CD4-positive, alpha-beta memory T cell (primary cell): ENCODE measurements around the gene SOX4. TPM values are rescaled to one million over a fixed set of nuclear protein-coding genes. Genes with fewer than 3 reads are reported as not detected.
A peak's percentile ranks its signal among the peaks of the same experiment; 100 is the strongest.

ENCODE experiments used
- CTCF ChIA-PET: fragments of 350-600 bp; sonication (Branson Sonifier 250); formaldehyde crosslinking; loops from one replicate; lab custom pipeline; 2021; ENCODE audit warnings: inconsistent platforms; ENCODE audit not compliant: partially characterized antibody; lab: Charles Lee
- POLR2A ChIA-PET: fragments of 350-600 bp; sonication (Branson Sonifier 250); formaldehyde crosslinking; loops from one replicate; lab custom pipeline; 2021; ENCODE audit not compliant: partially characterized antibody; lab: Charles Lee
- DNase-seq, 5 donors: peaks; one replicate each; pipeline versions ENCODE4 v3.0.0 to v3.0.0-alpha.2; 2020 to 2022; ENCODE audit warnings: mixed read lengths in 1 of 5
- H3K27ac ChIP-seq: one replicate; pipeline ENCODE4 v1.7.0; 2013; ENCODE audit warnings: low read depth, low read length
- H3K27me3 ChIP-seq: 2 replicates; pipeline ENCODE4 v1.7.0; 2013; ENCODE audit warnings: mild to moderate bottlenecking, low read length, moderate library complexity; ENCODE audit not compliant: insufficient read depth
- H3K36me3 ChIP-seq: 2 replicates; pipeline ENCODE4 v1.7.0; 2013; ENCODE audit warnings: mild to moderate bottlenecking, low read length, moderate library complexity; ENCODE audit not compliant: insufficient read depth
- H3K4me1 ChIP-seq: 2 replicates; pipeline ENCODE4 v1.7.0; 2013; ENCODE audit warnings: mild to moderate bottlenecking, low read length, moderate library complexity; ENCODE audit not compliant: insufficient read depth
- H3K4me3 ChIP-seq, 2 donors: one replicate each; pipeline ENCODE4 v1.7.0; 2013; ENCODE audit warnings: low read length in 2 of 2, mild to moderate bottlenecking in 1 of 2
- H3K9me3 ChIP-seq, 2 donors: one replicate each; pipeline ENCODE4 v1.7.0; 2013; ENCODE audit warnings: low read length in 2 of 2, control low read depth in 1 of 2; ENCODE audit not compliant: control insufficient read depth in 1 of 2
- H3K27ac Mint-ChIP-seq, 7 donors: one replicate each; pipeline ENCODE4 v1.8.0; 2020 to 2021; ENCODE audit warnings: mixed read lengths in 7 of 7, mild to moderate bottlenecking in 6 of 7, inconsistent platforms in 3 of 7, moderate library complexity in 3 of 7
- H3K27me3 Mint-ChIP-seq, 2 donors: one replicate each; pipeline ENCODE4 v1.8.0; 2020 to 2021; ENCODE audit warnings: mixed read lengths in 2 of 2
- H3K36me3 Mint-ChIP-seq, 2 donors: one replicate each; pipeline ENCODE4 v1.8.0; 2020 to 2021; ENCODE audit warnings: mixed read lengths in 2 of 2, inconsistent platforms in 1 of 2, mild to moderate bottlenecking in 1 of 2
- H3K4me1 Mint-ChIP-seq, 4 donors: one replicate each; pipeline ENCODE4 v1.8.0; 2020 to 2021; ENCODE audit warnings: mixed read lengths in 4 of 4, mild to moderate bottlenecking in 1 of 4
- H3K4me3 Mint-ChIP-seq, 8 donors: one replicate each; pipeline ENCODE4 v1.8.0; 2020 to 2021; ENCODE audit warnings: mixed read lengths in 8 of 8, mild to moderate bottlenecking in 7 of 8, moderate library complexity in 6 of 8, inconsistent platforms in 3 of 8
- H3K9me3 Mint-ChIP-seq, 8 donors: one replicate each; pipeline ENCODE4 v1.8.0; 2020 to 2021; ENCODE audit warnings: mixed read lengths in 8 of 8, mild to moderate bottlenecking in 5 of 8, inconsistent platforms in 3 of 8, moderate library complexity in 1 of 8
- intact Hi-C: fragments of 100-400 bp; cut with micrococcal nuclease; formaldehyde crosslinking; loops from one replicate; pipeline ENCODE4 v1.15.1; 2023
- polyA plus RNA-seq, 2 donors: library from polyadenylated mRNA; unstranded; fragments of 300-500 nt; fragmentation: Illumina TruSeq; gene quantifications; one replicate each; pipeline ENCODE4 v1.2.3, GENCODE V29; 2021
- total RNA-seq, 2 experiments: library from RNA; stranded (reverse); gene quantifications; one replicate each; pipeline ENCODE4 v1.2.3, GENCODE V29; 2021

Gene SOX4
- total and polyA plus RNA-seq, 4 experiments from 2014 or later = 0.11 to 0.14 (median 0.12) TPM

GRCh38 chr6:21587961-21588480 lies 5.5 kb upstream of the SOX4 start:
- no peak overlapping the region for H3K27ac ChIP-seq
- Mint-ChIP-seq H3K36me3 (peaks cover 0 to 3% of the 10 kb centered on the region in 2 donors), H3K4me3 (peak overlapping the region; percentile 89 to 96 (median 92)), H3K27ac (peak overlapping the region in 4 of 7 donors; percentile 47 to 81 (median 70)), H3K9me3 (peaks cover 0 to 4% (median 0%) of the 10 kb centered on the region in 8 donors), H3K27me3 (peaks cover 15 to 31% of the 10 kb centered on the region in 2 donors), H3K4me1 (peaks cover 5 to 21% (median 15%) of the 10 kb centered on the region in 4 donors)
- no peaks in the 10 kb centered on the region for H3K9me3 ChIP-seq
- peaks cover 22% of the 10 kb centered on the region for H3K4me1 ChIP-seq
- H3K36me3 ChIP-seq = no peaks in the 10 kb centered on the region
- ChIA-PET POLR2A (interaction anchor here (1.2 kb wide), 1 partner anchor 9 kb away, joined by 4 read pairs; no protein-coding TSS in a partner anchor), CTCF (interaction anchor here (0.6 to 7.8 kb wide), 12 partner anchors 7 to 1495 kb away, joined by 3 to 124 read pairs (median 6); no protein-coding TSS in a partner anchor)
- intact Hi-C loops = loop anchor here (5.0 kb wide), 1 partner anchor 1496 kb away; no protein-coding TSS in a partner anchor
- peak overlapping the region; percentile 73 to 76 for H3K4me3 ChIP-seq
- peaks cover 7% of the 10 kb centered on the region for H3K27me3 ChIP-seq
- DNase-seq = peak in 3 of 5 donors; percentile 25 to 28 (median 27)

DNA sequence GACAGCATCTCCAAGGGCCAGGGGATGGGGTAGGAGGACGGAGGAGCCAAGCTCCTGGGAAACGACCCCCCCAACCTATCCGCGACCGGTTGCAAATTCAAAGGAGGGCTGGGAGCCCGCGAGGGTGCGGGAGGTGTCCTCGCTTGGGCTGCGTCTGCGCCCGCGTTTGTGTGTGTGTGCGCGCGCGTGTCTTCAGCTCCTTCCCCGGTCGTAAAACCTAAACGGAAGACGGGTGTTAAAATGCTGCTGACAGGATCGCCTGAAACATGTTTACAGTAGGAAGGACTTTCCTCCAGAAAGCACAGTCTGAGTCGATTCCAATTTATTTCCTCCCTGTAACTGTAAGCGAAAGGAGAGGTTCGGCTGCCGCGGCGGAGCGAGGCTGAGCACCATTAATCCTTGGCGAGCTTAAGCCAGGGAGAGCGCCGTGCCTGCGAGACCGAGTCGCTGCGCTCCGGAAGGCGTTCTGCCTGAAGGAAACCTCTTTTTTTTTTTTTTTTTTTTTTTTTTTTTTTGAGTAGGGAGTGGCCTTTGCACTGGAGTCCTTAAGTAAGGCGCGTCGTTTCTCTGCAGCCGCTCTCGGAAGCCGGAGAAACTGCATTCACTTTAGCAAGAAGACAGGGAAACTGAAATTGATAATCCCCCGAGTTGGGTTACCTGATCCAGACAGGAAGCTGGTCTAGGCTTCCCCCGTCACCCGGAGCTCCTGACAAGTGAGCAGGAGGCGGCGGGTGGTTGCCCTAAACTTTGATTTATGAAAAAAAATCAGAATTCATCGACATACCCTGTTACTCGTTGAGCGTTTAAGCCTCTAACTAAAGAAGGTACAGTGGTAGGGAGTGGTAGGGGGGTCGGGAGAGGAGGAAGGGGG lies 4.8 kb upstream of the SOX4 start:
- H3K4me3 Mint-ChIP-seq = peak overlapping the region; percentile 89 to 96 (median 92)
- peak overlapping the region; percentile 73 to 76 for H3K4me3 ChIP-seq
- H3K36me3 Mint-ChIP-seq = peaks cover 0 to 3% of the 10 kb centered on the region in 2 donors
- H3K27ac Mint-ChIP-seq = peak overlapping the region in 6 of 7 donors; percentile 31 to 77 (median 42)
- peaks cover 5 to 21% (median 15%) of the 10 kb centered on the region in 4 donors for H3K4me1 Mint-ChIP-seq
- peaks cover 0 to 2% (median 0%) of the 10 kb centered on the region in 8 donors for H3K9me3 Mint-ChIP-seq
- DNase-seq = peak in 4 of 5 donors; percentile 20 to 45 (median 40)
- peaks cover 13% of the 10 kb centered on the region for H3K27me3 ChIP-seq
- POLR2A ChIA-PET = interaction anchor here (1.2 kb wide), 1 partner anchor 8 kb away, joined by 4 read pairs; no protein-coding TSS in a partner anchor
- peaks cover 29% of the 10 kb centered on the region for H3K4me1 ChIP-seq
- no peaks in the 10 kb centered on the region for H3K36me3 ChIP-seq
- H3K27me3 Mint-ChIP-seq = peaks cover 15 to 30% of the 10 kb centered on the region in 2 donors
- no peak overlapping the region for H3K27ac ChIP-seq
- no peaks in the 10 kb centered on the region for H3K9me3 ChIP-seq
- CTCF ChIA-PET = interaction anchor here (0.6 to 7.8 kb wide), 22 partner anchors 8 to 1496 kb away, joined by 3 to 124 read pairs (median 4); no protein-coding TSS in a partner anchor
- intact Hi-C loops = loop anchor here (1.0 to 5.0 kb wide), 2 partner anchors 1024 to 1496 kb away; no protein-coding TSS in a partner anchor

- POLR2A ChIA-PET = no interaction called here
- H3K27ac Mint-ChIP-seq = peak overlapping the region in 2 of 7 donors; percentile 35 to 42
- no peak overlapping the region for H3K27ac ChIP-seq
These were observed 3.9 kb upstream of the SOX4 start for GRCh38 chr6:21589352-21590345.

DNA sequence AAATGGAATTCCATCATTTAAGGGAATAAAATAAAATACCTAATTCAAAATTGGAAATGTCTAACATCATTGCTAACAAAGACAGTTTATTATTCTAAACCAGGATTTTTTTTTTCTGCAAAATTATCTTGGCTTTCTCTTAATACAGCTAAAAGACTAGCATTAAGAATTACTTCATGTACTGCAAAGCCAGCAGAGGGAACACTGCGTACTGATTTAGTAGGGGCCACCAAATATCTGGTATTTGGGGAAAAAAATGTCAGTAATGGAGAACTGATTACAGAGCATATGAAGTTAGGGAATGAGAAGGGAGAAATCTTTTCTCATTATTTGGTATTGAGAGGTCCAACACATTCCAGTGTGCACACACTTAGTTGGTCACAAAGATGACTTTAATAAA lies 3.2 kb upstream of the SOX4 start:
- Mint-ChIP-seq H3K27me3 (peaks cover 18 to 34% of the 10 kb centered on the region in 2 donors), H3K36me3 (peaks cover 0 to 4% of the 10 kb centered on the region in 2 donors), H3K4me3 (peak overlapping the region in 1 of 8 donors; percentile 41), H3K9me3 (peaks cover 0 to 2% (median 0%) of the 10 kb centered on the region in 8 donors), H3K27ac (no peak overlapping the region), H3K4me1 (peaks cover 7 to 26% (median 17%) of the 10 kb centered on the region in 4 donors)
- no peaks in the 10 kb centered on the region for H3K9me3 ChIP-seq
- CTCF ChIA-PET = interaction anchor here (7.8 kb wide), 1 partner anchor 1026 kb away, joined by 124 read pairs; no protein-coding TSS in a partner anchor
- peaks cover 32% of the 10 kb centered on the region for H3K4me1 ChIP-seq
- H3K4me3 ChIP-seq = no peak overlapping the region
- intact Hi-C loops = loop anchor here (10.0 kb wide), 1 partner anchor 1186 kb away; the partner anchor contains the start of gene E2F3
- DNase-seq = no peak
- POLR2A ChIA-PET = no interaction called here
- H3K27ac ChIP-seq = no peak overlapping the region
- H3K27me3 ChIP-seq = peaks cover 14% of the 10 kb centered on the region
- no peaks in the 10 kb centered on the region for H3K36me3 ChIP-seq

More at GRCh38 chr6:21589352-21590345, 3.9 kb upstream of the SOX4 start:
- Mint-ChIP-seq H3K9me3 (peaks cover 0 to 2% (median 0%) of the 10 kb centered on the region in 8 donors), H3K4me1 (peaks cover 6 to 23% (median 16%) of the 10 kb centered on the region in 4 donors), H3K4me3 (peak overlapping the region; percentile 89 to 96 (median 92)), H3K27me3 (peaks cover 17 to 32% of the 10 kb centered on the region in 2 donors), H3K36me3 (peaks cover 0 to 3% of the 10 kb centered on the region in 2 donors)
- intact Hi-C loops = loop anchor here (1.0 to 10.0 kb wide), 3 partner anchors 1025 to 1497 kb away; partner anchors contain the start of gene E2F3
- DNase-seq = peak; percentile 62 to 71 (median 67)
- H3K27me3 ChIP-seq = peaks cover 14% of the 10 kb centered on the region
- CTCF ChIA-PET = interaction anchor here (0.6 to 7.8 kb wide), 17 partner anchors 8 to 1497 kb away, joined by 3 to 124 read pairs (median 4); no protein-coding TSS in a partner anchor
- no peaks in the 10 kb centered on the region for H3K9me3 ChIP-seq
- H3K4me3 ChIP-seq = peak overlapping the region; percentile 73 to 76
- H3K4me1 ChIP-seq = peaks cover 32% of the 10 kb centered on the region
- no peaks in the 10 kb centered on the region for H3K36me3 ChIP-seq

- peaks cover 21 to 34% of the 10 kb centered on the region in 2 donors for H3K27me3 Mint-ChIP-seq
- H3K4me1 ChIP-seq = peaks cover 41% of the 10 kb centered on the region
- intact Hi-C loops = loop anchor here (10.0 kb wide), 1 partner anchor 1187 kb away; the partner anchor contains the start of gene E2F3
- H3K27ac ChIP-seq = no peak overlapping the region
- peaks cover 11 to 35% (median 25%) of the 10 kb centered on the region in 4 donors for H3K4me1 Mint-ChIP-seq
- POLR2A ChIA-PET = no interaction called here
- no peaks in the 10 kb centered on the region for H3K9me3 ChIP-seq
- no peak overlapping the region for H3K4me3 Mint-ChIP-seq
- CTCF ChIA-PET = interaction anchor here (1.0 to 7.8 kb wide), 2 partner anchors 10 to 1027 kb away, joined by 4 to 124 read pairs; no protein-coding TSS in a partner anchor
- peaks cover 0 to 4% of the 10 kb centered on the region in 2 donors for H3K36me3 Mint-ChIP-seq
- no peak overlapping the region for H3K27ac Mint-ChIP-seq
- no peak overlapping the region for H3K4me3 ChIP-seq
- no peak for DNase-seq
- H3K36me3 ChIP-seq = no peaks in the 10 kb centered on the region
- H3K9me3 Mint-ChIP-seq = peaks cover 0 to 2% (median 0%) of the 10 kb centered on the region in 8 donors
- H3K27me3 ChIP-seq = peaks cover 22% of the 10 kb centered on the region
These were observed 2.1 kb upstream of the SOX4 start for GRCh38 chr6:21591446-21591845.

GRCh38 chr6:21592953-21593352 lies 598 bp upstream of the SOX4 start:
- Histone ChIP-seq H3K36me3 (no peaks in the 10 kb centered on the region), H3K9me3 (no peaks in the 10 kb centered on the region), H3K4me3 (no peak overlapping the region), H3K4me1 (peaks cover 39% of the 10 kb centered on the region), H3K27me3 (peaks cover 35% of the 10 kb centered on the region), H3K27ac (no peak overlapping the region)
- H3K4me1 Mint-ChIP-seq = peaks cover 18 to 34% (median 23%) of the 10 kb centered on the region in 4 donors
- no peak overlapping the region for H3K27ac Mint-ChIP-seq
- peaks cover 0 to 5% (median 0%) of the 10 kb centered on the region in 8 donors for H3K9me3 Mint-ChIP-seq
- intact Hi-C loops = loop anchor here (10.0 kb wide), 1 partner anchor 1188 kb away; the partner anchor contains the start of gene E2F3
- peaks cover 25 to 34% of the 10 kb centered on the region in 2 donors for H3K27me3 Mint-ChIP-seq
- CTCF ChIA-PET = interaction anchor here (0.9 to 7.8 kb wide), 5 partner anchors 9 to 1052 kb away, joined by 3 to 124 read pairs (median 3); no protein-coding TSS in a partner anchor
- H3K4me3 Mint-ChIP-seq = peak overlapping the region in 1 of 8 donors; percentile 54
- POLR2A ChIA-PET = no interaction called here
- DNase-seq = no peak
- peaks cover 0 to 4% of the 10 kb centered on the region in 2 donors for H3K36me3 Mint-ChIP-seq
